LNCaP clone FGC (cell line): ENCODE data around the gene PDCD1.
A peak's percentile ranks its signal among the peaks of the same experiment; 100 is the strongest.

Source experiments
- DNase-seq: peaks from one replicate; pipeline ENCODE4 v3.0.0-alpha.2; 2011; ENCODE audit warnings: low read depth
- H3K4me3 ChIP-seq: 2 replicates; pipeline ENCODE4 v1.5.1; 2011; ENCODE audit warnings: mild to moderate bottlenecking, low read depth, low read length, control low read depth
- CTCF ChIP-seq: IDR thresholded peaks from 2 replicates; pipeline ENCODE4 v1.5.1; 2012; ENCODE audit warnings: mild to moderate bottlenecking; ENCODE audit not compliant: control insufficient read depth, insufficient read depth; ENCODE audit errors: extremely low read depth

The PDCD1 gene

GRCh38 chr2:241894056-241894641 lies 35.5 kb upstream of the PDCD1 start:
- no peak for DNase-seq
- no peak overlapping the region for H3K4me3 ChIP-seq
- TF ChIP-seq CTCF = no peak

GRCh38 chr2:241893265-241893664 lies 34.6 kb upstream of the PDCD1 start:
- no peak overlapping the region for H3K4me3 ChIP-seq

GRCh38 chr2:241892299-241893137 lies 33.8 kb upstream of the PDCD1 start:
- H3K4me3 ChIP-seq = no peak overlapping the region
- no peak for DNase-seq
- no peak for TF ChIP-seq CTCF

More at GRCh38 chr2:241893265-241893664, 34.6 kb upstream of the PDCD1 start:
- TF ChIP-seq CTCF = no peak
- no peak for DNase-seq

GRCh38 chr2:241891988-241892298 lies 33.2 kb upstream of the PDCD1 start:
- H3K4me3 ChIP-seq = no peak overlapping the region
- no peak for DNase-seq
- TF ChIP-seq CTCF = no peak

- TF ChIP-seq CTCF = no peak
- DNase-seq = peak; percentile 51
- H3K4me3 ChIP-seq = peak overlapping the region; percentile 30
These were observed 32.8 kb upstream of the PDCD1 start for GRCh38 chr2:241891315-241891987.

- H3K4me3 ChIP-seq = no peak overlapping the region
- TF ChIP-seq CTCF = 0 out of 2 replicates have a peak, but pooled peaks have one; percentile 13
- DNase-seq = peak; percentile 86
These were observed 32.0 kb upstream of the PDCD1 start for GRCh38 chr2:241890524-241891235.
